ENCODE data around the gene CCDC91.

CCDC91 gene

DNA sequence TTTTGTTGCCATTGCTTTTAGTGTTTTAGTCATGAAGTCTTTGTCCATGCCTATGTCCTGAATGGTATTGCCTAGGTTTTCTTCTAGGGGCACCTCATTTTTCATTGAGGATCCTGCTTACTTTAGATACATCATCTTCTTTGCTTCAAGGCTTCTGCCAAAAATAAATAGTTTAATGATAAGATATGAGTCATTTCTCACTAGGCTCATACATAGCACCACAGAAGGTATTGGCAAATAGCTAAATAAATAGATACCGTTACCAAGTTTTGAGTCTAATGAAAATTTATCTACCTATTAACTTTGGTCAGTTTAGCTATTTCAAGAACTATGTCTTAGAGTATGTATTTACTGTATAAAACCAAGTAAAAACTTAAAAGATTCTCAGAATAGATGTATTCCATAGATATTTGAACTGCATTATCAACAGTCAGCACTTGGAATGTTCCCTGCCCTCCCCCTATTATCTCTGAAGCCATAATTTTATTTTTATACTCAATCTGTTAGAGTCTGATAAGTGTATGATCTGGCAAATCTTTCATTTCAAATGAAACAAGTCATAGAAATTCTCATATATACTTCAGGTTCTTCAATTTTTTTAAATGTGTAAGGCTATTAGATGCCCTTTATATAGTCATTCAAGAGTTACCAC lies 310.2 kb downstream of the CCDC91 start:
- H3K9me3 ChIP-seq = no peaks in the 10 kb centered on the region; the same call in 1 of the 2 replicates
- no peak for DNase-seq
- no peaks in the 10 kb centered on the region for H3K36me3 ChIP-seq
- TF ChIP-seq, protein P1, sequence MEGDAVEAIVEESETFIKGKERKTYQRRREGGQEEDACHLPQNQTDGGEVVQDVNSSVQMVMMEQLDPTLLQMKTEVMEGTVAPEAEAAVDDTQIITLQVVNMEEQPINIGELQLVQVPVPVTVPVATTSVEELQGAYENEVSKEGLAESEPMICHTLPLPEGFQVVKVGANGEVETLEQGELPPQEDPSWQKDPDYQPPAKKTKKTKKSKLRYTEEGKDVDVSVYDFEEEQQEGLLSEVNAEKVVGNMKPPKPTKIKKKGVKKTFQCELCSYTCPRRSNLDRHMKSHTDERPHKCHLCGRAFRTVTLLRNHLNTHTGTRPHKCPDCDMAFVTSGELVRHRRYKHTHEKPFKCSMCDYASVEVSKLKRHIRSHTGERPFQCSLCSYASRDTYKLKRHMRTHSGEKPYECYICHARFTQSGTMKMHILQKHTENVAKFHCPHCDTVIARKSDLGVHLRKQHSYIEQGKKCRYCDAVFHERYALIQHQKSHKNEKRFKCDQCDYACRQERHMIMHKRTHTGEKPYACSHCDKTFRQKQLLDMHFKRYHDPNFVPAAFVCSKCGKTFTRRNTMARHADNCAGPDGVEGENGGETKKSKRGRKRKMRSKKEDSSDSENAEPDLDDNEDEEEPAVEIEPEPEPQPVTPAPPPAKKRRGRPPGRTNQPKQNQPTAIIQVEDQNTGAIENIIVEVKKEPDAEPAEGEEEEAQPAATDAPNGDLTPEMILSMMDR (IDR thresholded peaks at IDR 0.05; ENCODE audit: low read depth, low read length) = no peak
- no peaks in the 10 kb centered on the region for H3K4me1 ChIP-seq
- no peaks in the 10 kb centered on the region for H3K27me3 ChIP-seq
- H3K4me3 ChIP-seq (ENCODE audit: low read depth, low read length) = no peak overlapping the region

GRCh38 chr12:28506271-28506670 lies 316.0 kb downstream of the CCDC91 start:
- no peaks in the 10 kb centered on the region for H3K36me3 ChIP-seq
- no peaks in the 10 kb centered on the region for H3K9me3 ChIP-seq
- TF ChIP-seq, protein P1 (IDR thresholded peaks at IDR 0.05; ENCODE audit: low read depth, low read length) = no peak
- no peak overlapping the region for H3K4me3 ChIP-seq (ENCODE audit: low read depth, low read length)
- no peaks in the 10 kb centered on the region for H3K27me3 ChIP-seq
- no peaks in the 10 kb centered on the region for H3K4me1 ChIP-seq
- no peak for DNase-seq

GRCh38 chr12:28507033-28507432 lies 316.8 kb downstream of the CCDC91 start:
- DNase-seq = no peak
- no peak overlapping the region for H3K4me3 ChIP-seq (ENCODE audit: low read depth, low read length)
- TF ChIP-seq, protein P1 (IDR thresholded peaks at IDR 0.05; ENCODE audit: low read depth, low read length) = no peak
- no peaks in the 10 kb centered on the region for H3K9me3 ChIP-seq
- no peaks in the 10 kb centered on the region for H3K4me1 ChIP-seq
- H3K36me3 ChIP-seq = no peaks in the 10 kb centered on the region
- no peaks in the 10 kb centered on the region for H3K27me3 ChIP-seq

- H3K4me3 ChIP-seq (ENCODE audit: low read depth, low read length) = no peak overlapping the region
- DNase-seq = no peak
- no peaks in the 10 kb centered on the region for H3K9me3 ChIP-seq
- TF ChIP-seq, protein P1 (IDR thresholded peaks at IDR 0.05; ENCODE audit: low read depth, low read length) = no peak
- H3K4me1 ChIP-seq = no peaks in the 10 kb centered on the region
- no peaks in the 10 kb centered on the region for H3K27me3 ChIP-seq
- no peaks in the 10 kb centered on the region for H3K36me3 ChIP-seq
Observed at GRCh38 chr12:28507867-28508266, 317.6 kb downstream of the CCDC91 start.

DNA sequence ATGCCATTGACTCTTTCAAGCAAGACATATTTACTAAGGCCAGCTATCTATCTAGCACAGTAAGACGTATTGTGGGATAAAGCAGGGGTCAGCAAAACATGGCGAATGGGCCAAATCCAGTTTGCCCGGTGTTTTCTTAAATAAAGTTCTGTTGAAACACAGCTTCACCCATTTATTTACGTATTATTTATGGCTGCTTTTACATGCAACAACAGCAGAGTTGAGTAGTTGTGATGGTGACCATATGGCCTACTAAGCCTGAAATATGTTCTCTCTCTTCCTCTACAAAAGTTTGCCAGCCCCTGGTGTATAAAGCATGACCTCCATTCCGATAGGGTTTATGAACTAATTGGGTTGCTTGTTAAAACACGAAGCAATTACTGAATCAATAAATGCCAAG lies 322.1 kb downstream of the CCDC91 start:
- Histone ChIP-seq H3K4me1 (no peaks in the 10 kb centered on the region), H3K36me3 (no peaks in the 10 kb centered on the region), H3K4me3 (ENCODE audit: low read depth, low read length) (no peak overlapping the region), H3K9me3 (no peaks in the 10 kb centered on the region), H3K27me3 (no peaks in the 10 kb centered on the region)
- DNase-seq = no peak
- TF ChIP-seq, protein P1 (IDR thresholded peaks at IDR 0.05; ENCODE audit: low read depth, low read length) = no peak

- Histone ChIP-seq H3K9me3 (no peaks in the 10 kb centered on the region), H3K36me3 (no peaks in the 10 kb centered on the region), H3K4me1 (no peaks in the 10 kb centered on the region), H3K27me3 (no peaks in the 10 kb centered on the region), H3K4me3 (ENCODE audit: low read depth, low read length) (no peak overlapping the region)
- TF ChIP-seq, protein P1 (IDR thresholded peaks at IDR 0.05; ENCODE audit: low read depth, low read length) = no peak
- DNase-seq = no peak
Observed at GRCh38 chr12:28512876-28513275, 322.6 kb downstream of the CCDC91 start.
